ENCODE data around the gene OGFR.

DNA sequence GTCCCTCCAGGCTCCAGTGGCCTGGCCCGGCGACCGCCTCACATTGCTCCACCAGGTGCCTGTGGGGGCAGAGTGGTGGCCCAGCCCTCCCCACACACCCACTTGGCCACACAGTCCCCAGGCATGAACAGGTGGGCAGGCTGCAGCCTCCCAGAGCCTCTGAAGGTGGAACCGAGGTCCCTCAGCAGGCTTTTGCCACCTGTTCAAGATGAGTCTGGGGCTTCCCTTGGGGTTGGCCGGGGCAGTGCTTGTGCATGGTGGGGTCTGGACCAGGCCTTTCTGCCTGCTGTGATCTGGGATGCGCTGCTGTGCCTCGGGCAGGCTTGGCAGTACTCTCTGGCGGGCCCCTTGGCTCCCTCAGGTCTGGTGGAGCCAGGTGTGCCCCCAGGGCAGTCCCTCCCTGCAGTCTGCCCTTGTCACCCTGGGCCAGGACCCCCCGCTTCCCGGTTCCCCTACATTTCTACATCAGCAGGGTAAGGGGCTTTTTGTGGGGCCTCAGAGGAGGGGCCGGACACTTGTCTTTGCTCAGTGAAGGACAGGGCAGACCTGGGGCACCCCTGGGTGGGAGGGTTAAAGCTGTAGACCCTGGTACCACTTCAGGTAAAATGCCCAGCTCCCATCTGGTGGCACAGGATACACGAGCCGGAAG, 9.5 kb downstream of the OGFR start:
- TF ChIP-seq, protein P1, sequence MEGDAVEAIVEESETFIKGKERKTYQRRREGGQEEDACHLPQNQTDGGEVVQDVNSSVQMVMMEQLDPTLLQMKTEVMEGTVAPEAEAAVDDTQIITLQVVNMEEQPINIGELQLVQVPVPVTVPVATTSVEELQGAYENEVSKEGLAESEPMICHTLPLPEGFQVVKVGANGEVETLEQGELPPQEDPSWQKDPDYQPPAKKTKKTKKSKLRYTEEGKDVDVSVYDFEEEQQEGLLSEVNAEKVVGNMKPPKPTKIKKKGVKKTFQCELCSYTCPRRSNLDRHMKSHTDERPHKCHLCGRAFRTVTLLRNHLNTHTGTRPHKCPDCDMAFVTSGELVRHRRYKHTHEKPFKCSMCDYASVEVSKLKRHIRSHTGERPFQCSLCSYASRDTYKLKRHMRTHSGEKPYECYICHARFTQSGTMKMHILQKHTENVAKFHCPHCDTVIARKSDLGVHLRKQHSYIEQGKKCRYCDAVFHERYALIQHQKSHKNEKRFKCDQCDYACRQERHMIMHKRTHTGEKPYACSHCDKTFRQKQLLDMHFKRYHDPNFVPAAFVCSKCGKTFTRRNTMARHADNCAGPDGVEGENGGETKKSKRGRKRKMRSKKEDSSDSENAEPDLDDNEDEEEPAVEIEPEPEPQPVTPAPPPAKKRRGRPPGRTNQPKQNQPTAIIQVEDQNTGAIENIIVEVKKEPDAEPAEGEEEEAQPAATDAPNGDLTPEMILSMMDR (conservative IDR thresholded peaks at IDR 0.05; ENCODE audit: low read depth, low read length) = no peak
- TF ChIP-seq EZH2 (IDR thresholded peaks at IDR 0.05; ENCODE audit: low read length, unreplicated experiment) = no peak

Data from PC-3 (cell line).